HS-27A (cell line): ENCODE data around the gene ADAM33.

Experiments
- DNase-seq: peaks from one replicate; pipeline ENCODE4 v3.0.0-alpha.2; 2012; ENCODE audit warnings: low read depth, missing footprints

ADAM33 gene

GRCh38 chr20:3686867-3687321 lies 5.1 kb upstream of the ADAM33 start:
- no peak for DNase-seq

DNA sequence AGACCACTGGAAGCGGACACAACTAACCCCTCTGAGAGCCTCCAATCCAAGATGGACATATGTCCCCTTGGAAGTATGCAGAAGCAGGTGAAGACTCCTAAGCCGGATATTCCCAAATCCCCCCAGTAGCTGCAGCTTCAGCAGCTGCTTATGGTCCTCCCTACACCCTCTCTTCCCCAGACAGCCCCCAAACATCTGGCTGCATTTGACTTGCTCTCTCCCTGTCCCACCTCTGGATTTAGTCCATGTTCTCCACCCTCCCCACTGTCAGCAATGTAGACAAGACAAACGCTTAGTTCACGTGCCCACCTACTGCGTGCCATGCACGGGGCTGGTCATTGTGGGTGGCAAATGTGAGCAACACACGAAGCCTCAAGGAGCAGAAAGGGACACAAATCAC lies 4.6 kb upstream of the ADAM33 start:
- no peak for DNase-seq

- no peak for DNase-seq
These were observed 3.5 kb upstream of the ADAM33 start for GRCh38 chr20:3685341-3685740.

- no peak for DNase-seq
These were observed 369 bp downstream of the ADAM33 start for GRCh38 chr20:3681352-3681930.

DNA sequence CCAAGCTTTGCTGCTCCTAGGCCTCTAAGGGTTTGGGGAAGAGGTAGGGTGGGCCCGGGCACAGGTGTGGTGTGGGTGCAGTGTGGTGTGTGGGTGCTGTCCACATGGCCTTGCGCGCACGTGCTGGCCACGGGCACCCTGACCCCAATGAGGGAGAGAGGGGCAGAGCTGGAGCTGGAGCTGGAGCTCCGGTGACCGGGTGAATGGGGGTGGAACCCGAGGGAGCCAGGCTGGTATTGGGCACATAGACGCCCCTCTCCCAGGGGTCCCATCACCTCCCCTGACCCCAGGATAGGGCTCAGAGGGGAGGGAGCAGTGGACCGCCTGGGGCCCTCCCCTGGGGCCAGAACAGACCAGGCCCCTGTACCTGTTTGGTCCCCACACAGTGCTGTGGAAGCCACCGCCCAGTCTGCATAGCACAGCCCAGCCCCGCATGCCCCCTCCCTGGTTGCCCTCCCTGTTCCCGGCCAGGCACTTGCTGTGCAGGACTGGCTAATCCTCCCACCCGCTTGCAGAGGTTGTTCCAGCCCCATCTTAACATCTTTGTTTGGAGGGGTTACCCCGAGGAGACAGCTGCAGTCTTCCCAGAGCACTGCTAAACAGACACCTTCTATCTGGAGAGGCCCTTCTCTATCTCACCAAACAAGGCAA lies 984 bp downstream of the ADAM33 start:
- no peak for DNase-seq

DNA sequence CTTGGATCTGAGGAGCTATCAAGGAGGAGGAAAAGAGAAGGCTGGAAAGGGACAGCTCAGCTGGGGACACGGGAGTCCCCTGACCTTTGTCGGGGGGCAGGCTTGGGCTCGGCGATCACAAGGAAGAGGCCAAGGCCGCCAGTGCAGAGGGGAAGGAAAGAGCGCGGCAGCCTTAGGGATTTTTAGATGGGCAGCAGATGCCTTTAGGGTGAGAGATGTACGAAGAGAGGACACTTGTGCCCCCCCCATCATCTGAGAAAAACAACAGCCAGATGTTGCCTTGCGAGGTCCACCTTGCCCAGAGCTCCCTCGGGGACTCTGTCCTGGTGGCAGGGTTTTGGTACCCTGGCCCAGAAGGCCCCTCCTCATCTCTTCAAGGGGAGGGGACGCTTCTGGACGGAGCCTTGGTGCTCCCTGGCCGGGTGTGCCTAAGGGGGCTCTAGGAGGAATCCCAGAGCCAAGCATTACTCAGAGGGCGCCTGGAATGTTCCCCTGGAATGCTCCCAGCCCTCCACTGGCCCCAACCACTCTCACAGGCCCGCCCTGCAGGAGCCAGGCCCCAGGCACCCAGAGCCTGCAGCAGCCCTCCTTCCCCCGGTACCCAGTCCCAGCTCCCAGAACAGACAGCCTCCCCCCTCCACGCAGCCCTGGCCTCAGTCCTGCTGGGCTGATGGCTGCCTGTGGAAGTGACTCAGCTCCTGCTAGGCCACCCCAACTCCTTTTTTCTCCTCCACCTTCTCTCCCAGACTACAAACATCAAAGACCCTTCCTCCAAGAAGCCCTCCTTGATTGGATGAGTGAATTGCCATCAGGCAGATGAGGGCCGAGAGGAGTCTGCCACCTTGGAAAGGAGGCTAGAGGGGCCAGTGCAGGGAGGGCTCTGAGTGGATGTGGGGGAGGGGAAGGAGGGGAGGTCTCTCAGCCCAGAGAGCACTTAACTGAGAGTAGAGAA lies 1.8 kb downstream of the ADAM33 start:
- DNase-seq, result no peak

GRCh38 chr20:3678856-3679720 lies 2.7 kb downstream of the ADAM33 start:
- no peak for DNase-seq

DNA sequence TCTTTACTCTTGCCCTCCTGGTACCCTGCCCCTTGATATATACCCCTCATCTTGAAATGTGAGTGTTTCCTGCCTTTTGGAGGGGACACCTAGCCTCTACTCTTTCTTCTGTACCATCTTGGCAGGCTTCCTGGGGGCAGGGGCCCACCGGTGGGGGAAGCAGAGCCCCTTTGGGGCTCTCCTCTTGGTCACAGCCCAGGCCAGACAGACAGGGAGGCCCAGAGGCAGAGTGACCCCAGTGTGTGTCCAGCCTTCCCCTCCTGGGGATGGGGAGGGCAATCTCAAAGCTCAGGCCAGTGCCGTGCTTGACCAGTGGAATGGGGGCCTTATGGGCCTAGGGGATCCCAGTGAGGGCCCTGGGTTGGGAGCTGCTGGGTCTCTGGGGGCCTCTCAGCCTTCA lies 3.6 kb downstream of the ADAM33 start:
- no peak for DNase-seq

GRCh38 chr20:3677733-3678132 lies 4.1 kb downstream of the ADAM33 start:
- no peak for DNase-seq

GRCh38 chr20:3674995-3675900 lies 6.6 kb downstream of the ADAM33 start:
- no peak for DNase-seq

DNA sequence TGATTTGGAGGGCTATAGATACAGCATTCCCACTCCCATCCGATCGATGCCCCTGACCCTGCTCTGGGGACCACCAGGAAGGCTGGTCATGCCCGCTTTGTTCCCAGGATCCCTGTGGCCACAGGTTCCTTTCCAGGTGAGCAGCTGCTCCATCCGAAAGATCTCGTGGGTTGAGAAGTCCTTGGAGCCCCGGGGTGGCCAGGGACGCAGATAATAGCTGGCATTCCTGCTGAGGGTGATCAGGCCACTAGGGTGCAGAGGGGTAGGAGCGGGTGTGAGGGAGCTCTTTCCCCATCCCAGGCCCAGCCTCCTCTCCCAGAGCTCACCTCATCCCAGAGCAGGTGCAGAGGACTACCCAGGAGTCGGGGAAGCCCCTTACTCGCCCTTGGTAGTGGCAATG lies 7.4 kb downstream of the ADAM33 start:
- no peak for DNase-seq

DNA sequence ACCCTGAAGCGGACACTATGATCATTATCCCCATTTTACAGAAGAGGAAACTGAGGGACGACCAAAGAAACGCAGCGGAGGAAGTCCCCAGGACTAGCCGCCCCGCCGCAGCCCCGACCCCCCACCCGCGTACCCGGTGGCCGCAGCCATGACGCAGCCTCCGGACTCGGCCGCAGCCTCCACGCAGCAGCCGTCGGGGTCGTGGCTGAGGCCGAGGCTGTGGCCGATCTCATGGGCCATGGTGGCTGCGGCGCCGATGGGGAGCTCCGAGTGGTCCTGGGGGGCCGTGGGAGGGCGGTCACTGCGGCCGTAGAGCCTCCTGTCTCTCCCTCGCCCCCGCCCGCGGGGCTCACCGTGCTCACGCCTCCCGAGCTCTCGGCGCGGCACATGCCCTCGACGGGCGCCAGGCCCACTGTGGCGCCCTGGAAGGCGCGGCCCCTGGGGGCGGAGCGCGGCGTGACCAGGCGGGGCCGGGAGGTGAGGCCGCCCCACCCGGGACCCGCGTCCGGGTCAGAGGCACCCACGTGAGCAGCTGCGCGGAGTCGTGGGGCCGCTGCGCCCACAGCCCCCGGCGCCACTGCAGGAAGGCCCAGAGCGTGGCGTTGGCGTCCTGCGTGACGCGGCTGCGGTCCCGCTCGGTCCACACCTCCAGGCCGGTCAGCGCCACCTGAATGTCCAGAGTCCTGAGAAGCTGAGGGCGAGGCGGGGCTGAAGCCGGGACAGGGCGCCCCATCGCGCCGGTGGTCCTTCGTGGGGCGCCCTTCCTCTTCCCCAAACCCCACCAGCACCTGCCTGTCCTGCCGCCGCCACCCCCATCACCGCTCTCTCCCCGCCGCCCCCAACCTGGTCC lies 8.4 kb downstream of the ADAM33 start:
- DNase-seq, result no peak

DNA sequence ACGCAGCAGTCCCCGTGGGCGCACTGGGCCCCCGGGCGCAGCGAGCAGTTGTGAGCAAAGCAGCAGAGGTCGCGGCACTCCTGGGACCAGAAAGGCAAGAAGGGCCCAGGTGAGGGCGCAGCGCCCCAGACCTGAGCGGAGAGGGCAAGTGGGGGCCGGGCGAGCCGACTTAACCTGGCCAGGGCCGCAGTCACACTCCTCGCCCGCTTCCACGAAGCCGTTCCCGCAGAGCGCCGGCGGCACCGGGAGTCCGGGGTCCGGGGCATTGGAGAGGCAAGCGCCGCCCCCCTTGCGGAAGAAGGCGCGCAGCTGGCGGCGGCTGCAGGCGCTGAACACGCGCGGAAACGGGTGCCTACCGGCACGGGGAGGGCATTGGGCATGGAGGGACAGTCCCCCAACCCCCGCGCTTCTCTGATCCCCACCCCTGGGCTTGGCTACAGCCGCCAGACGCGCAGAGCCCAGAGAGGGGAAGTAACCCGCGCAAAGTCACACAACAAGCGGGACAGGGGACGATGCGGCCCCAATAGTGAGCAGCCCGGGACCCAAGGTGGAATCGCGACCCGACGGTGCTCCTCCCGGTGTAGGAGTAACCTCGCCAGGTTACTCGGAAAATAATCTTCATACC lies 9.2 kb downstream of the ADAM33 start:
- DNase-seq, result no peak

GRCh38 chr20:3671986-3672546 lies 9.7 kb downstream of the ADAM33 start:
- no peak for DNase-seq

- no peak for DNase-seq
These were observed 10.9 kb downstream of the ADAM33 start for GRCh38 chr20:3670945-3671344.

DNA sequence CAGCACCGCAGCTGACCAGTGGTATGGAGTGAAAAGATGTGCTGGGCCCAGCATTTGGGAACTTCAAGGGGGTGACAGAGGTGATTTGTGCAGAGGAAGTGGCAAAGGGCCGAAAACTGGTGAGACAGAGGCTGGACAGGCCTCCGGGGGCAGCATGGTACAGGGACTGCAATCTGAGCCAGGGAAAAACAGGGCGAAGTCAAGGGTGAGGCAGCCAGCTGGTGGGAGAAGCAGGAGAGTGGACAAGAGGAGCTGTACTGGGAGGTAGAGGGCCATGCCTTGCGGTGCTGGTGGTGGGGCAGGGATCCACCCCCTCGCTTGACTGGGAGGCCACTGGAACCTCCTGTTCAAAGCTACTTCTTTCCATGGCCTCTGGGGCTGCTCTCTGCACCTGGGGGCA lies 11.3 kb downstream of the ADAM33 start:
- DNase-seq, result no peak

DNA sequence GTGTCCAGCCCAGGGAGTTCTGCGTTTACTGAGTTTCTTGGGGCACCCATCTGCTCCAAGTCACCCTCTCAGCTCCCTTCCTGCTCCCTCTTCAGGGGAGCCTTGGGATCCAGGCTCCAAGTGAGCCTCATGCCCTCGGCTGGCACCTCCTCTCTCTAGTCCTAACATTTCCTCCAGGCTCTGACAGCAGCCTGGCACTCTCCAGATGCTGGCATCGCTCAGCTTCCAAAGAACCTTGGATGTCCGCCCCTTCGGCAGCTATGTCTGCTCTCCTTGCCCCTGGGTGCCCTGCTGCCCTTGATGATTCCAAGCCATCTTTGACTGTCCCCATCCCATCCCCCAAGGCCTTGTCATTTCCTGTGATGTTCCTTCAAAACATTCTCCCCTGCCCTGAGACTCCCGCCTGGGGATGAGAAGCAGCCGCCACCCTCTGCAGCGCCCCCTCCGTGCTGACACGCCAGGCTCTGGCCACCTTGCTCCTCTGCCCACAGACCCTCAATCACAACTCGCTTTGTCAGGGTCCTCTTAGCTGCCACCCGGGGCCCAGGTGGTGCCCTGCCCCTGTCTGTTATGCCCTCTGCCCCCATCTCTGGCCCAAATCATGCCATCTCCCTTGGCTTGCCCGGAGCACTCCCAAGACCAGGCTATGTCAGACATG lies 12.0 kb downstream of the ADAM33 start:
- no peak for DNase-seq

DNA sequence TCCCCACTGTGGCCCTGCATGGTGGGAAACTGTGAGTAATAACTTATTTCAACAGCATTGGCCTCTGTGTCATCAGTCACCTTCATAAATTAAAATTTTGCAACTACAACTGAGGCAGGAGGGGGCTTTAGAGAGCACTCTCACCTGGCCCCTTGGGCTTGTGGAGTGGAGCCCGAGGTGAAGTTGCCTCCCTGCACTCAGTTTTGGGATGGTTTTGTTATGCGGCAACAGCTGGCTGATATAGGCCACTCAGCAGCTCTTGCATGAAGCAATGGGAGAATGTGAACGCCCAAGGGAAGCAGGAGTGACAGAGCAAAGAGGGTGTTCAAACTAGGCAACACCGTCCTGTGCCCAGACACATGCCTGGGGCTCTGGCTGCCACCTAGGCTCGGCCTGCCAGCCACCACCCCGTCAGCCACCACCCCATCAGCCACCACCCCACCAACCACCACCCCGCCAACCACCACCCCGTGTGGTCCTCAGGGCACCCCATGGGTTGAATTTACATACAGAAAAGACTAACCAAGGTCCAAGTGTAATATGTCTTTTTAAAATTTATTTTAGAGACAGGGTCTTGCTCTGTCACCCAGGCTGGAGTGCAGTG lies 14.3 kb downstream of the ADAM33 start:
- no peak for DNase-seq
